GM12892 (cell line): ENCODE results near the gene CLEC16A.

ENCODE experiments used
- DNase-seq: peaks from one replicate; pipeline ENCODE4 v3.0.0; 2011; ENCODE audit not compliant: insufficient read length
- FAIRE-seq: peaks from 2 replicates; lab custom pipeline; 2011; peaks lifted over from hg19 to GRCh38; lab: Jason Lieb, UNC
- POLR2A ChIP-seq: IDR thresholded peaks from 2 replicates; pipeline ENCODE4 v1.6.1; 2011; ENCODE audit warnings: low read depth, low read length, control low read depth
- POLR2AphosphoS5 ChIP-seq: IDR thresholded peaks from 2 replicates; pipeline ENCODE4 v1.6.1; 2011; ENCODE audit warnings: low read depth, low read length, control low read depth
- TAF1 ChIP-seq: IDR thresholded peaks from 2 replicates; pipeline ENCODE4 v1.6.1; 2011; ENCODE audit warnings: low read depth, mild to moderate bottlenecking, control low read depth, low read length, borderline replicate concordance

Gene CLEC16A

GRCh38 chr16:11155284-11155806 lies 211.0 kb downstream of the CLEC16A start:
- TF ChIP-seq TAF1 (no peak), POLR2A (no peak), POLR2AphosphoS5 (no peak)
- FAIRE-seq (no peak), DNase-seq (no peak)

DNA sequence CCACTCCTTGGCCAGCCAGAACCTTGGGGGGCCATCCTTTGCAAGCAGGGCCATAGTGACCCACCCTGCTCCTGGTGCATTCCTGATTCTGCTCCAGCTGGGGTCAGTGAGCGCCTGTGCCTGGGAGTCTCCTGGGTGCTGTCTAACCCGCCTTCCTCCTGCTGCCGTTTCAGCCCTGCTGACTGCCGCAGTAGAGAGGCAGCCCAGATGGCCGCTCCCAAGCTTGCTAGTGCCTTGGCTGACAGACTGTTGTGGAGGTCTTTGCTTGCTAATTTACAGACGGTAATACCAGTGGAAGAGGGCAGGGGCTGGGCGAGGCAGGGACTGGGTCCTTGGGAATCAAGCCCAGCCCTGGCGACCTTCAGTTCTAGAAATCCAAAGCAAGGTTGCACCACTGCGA lies 212.0 kb downstream of the CLEC16A start:
- DNase-seq: no peak
- TF ChIP-seq POLR2A: no peak
- TF ChIP-seq POLR2AphosphoS5: no peak
- TF ChIP-seq TAF1: no peak
- no peak for FAIRE-seq

- TF ChIP-seq TAF1 (no peak), POLR2A (no peak), POLR2AphosphoS5 (no peak)
- FAIRE-seq (no peak), DNase-seq (no peak)
Observed at GRCh38 chr16:11157143-11157542, 212.8 kb downstream of the CLEC16A start.

DNA sequence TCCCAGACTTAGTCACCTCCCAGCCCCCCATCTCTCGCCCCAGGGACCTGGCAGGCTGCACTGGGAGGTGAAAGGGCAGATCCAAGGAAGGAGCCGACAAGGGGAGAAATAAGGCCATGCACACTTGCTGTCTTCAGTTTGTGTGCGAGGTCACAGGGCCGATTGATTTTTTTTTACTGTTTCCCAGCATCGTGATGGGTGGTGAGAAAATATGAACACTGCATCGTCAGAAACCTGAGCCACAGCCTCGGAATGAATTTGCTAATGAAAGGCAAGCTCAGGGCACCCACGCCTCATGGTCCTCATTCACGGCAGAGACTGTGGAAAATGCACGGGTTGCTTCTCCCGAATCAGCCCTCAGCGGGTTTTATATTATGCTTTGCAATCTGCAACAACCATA lies 213.7 kb downstream of the CLEC16A start:
- no peak for TF ChIP-seq POLR2AphosphoS5
- TF ChIP-seq TAF1: no peak
- no peak for TF ChIP-seq POLR2A
- DNase-seq (no peak), FAIRE-seq (no peak)

- FAIRE-seq (no peak), DNase-seq (no peak)
- TF ChIP-seq POLR2A: no peak
Observed at GRCh38 chr16:11159282-11159681, 214.9 kb downstream of the CLEC16A start.

DNA sequence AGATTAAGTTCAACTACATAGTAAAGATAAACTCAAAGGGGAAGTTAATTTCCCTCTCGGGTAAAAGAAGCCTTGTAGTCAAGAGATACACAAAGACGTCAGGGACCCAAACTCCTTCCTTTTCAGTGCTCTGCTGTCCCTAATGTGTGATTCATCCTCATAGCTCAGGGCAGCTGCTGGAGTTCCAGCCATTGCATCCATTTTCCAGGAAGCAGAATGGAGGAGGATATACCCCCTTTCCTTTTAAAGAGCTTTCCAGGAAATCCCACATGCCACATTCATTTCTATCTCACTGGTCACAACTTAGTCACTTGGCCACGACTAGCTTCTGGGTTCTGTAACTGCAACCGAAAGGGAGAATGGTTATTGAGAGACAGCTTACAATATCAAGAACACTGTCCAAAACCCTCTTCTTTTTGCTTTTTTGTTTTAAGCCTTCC lies 216.3 kb downstream of the CLEC16A start:
- FAIRE-seq (no peak), DNase-seq (no peak)
- no peak for TF ChIP-seq POLR2A
- no peak for TF ChIP-seq POLR2AphosphoS5
- TF ChIP-seq TAF1: no peak

DNA sequence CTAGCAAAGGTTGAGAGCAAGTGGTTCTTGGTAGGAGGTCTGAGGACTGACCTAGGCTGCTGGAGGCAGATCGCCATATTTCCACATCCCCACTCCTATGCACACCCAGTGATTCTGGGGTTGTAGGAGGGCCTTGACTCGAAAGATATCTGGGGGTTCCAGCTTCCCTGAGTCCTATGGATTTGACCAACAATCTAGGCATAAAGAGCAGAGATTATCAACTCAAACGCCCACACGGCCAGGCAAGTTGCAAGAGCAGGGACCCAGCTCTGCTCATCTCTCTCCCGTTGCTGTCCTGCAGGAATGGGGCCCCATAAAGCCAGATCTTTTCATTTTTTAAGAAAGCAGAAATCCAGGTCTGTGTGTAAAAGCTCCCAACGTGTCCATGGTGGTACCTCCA lies 217.1 kb downstream of the CLEC16A start:
- no peak for DNase-seq
- FAIRE-seq: no peak
- TF ChIP-seq POLR2AphosphoS5 (no peak), TAF1 (no peak), POLR2A (no peak)

DNA sequence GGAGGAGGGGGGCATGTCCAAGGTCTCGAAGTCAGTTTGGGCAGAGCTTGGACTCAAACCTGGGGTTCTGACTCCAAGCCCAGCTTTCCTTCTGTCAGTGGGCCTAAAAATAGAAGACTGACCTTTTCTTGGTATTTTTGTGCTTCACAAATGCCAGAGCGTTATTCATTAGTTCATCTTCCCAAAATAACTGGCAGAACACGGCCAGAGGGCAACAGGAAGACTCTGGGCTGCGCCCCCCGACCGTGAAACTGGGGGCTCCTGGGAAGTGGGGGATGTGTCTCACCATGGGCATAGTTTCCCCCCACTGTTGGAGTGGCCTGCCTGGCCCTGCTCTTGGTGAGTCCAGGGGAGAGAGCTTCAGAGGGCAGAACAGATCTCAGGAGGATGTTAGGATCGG lies 217.6 kb downstream of the CLEC16A start:
- FAIRE-seq (no peak), DNase-seq (no peak)
- TF ChIP-seq POLR2AphosphoS5 (no peak), TAF1 (no peak), POLR2A (no peak)

- TF ChIP-seq POLR2A: no peak
- no peak for TF ChIP-seq POLR2AphosphoS5
- no peak for TF ChIP-seq TAF1
- FAIRE-seq (no peak), DNase-seq (no peak)
Observed at GRCh38 chr16:11162586-11163268, 218.4 kb downstream of the CLEC16A start.

DNA sequence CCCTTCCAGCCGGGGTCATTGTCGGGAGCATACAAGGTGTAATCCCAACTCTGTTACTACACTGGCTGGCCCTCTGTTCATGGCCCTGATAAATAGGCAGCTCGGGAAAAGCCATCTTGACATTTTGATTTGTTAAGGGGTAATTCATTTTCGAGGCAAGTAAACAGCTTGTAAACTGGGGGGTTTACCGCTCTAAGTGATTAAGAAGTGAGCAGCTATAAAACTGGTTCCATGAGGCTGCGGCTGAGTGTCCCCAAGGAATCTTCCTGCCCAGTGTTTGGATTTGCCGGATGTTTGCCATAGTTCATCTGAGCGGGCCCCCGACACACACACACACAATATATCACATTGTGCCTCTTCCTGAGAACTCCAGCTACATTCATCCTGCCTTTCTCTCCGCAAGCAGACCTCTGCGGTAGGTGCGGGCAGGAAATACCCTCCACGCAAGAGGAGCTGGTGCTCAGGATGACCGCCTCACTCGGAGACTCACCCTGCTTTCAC lies 219.4 kb downstream of the CLEC16A start:
- no peak for FAIRE-seq
- TF ChIP-seq POLR2AphosphoS5 (no peak), TAF1 (no peak), POLR2A (no peak)
- no peak for DNase-seq

- no peak for TF ChIP-seq POLR2AphosphoS5
- TF ChIP-seq TAF1: no peak
- no peak for TF ChIP-seq POLR2A
- DNase-seq (no peak), FAIRE-seq (no peak)
Observed at GRCh38 chr16:11164482-11165270, 220.3 kb downstream of the CLEC16A start.

DNA sequence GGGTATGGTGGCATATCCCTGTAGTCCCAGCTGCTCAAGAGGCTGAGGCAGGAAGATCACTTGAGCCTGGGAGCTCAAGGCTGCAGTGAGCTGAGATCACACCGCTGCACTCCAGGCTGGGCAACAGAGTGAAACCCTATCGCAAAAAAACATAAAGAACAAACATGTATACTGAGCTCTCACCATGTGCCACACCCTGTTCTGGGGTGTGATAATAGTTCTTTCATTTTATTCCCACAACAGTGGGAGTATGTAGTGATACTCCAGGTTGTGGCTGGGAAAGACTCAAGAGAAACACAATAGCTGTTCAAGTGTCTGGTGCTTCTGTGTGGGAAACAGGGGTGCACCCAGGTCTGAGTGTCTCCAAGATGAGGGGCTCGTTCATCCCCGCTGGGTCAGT lies 221.0 kb downstream of the CLEC16A start:
- TF ChIP-seq POLR2A (no peak), POLR2AphosphoS5 (no peak), TAF1 (no peak)
- FAIRE-seq: no peak
- DNase-seq: no peak
